Fibroblast of the aortic adventitia (primary cell): ENCODE results near the gene ZNF789. TPM values are rescaled to one million over a fixed set of nuclear protein-coding genes. Genes with fewer than 3 reads are reported as not detected.

ENCODE experiments used
- DNase-seq: peaks from one replicate; pipeline ENCODE4 v3.0.0-alpha.2; 2010; ENCODE audit warnings: low read depth
- H3K4me3 ChIP-seq: 2 replicates; pipeline ENCODE4 v1.5.1; 2011; ENCODE audit warnings: low read depth, mild to moderate bottlenecking, control low read depth, low read length, moderate library complexity
- CTCF ChIP-seq: IDR thresholded peaks from 2 replicates; pipeline ENCODE4 v1.5.1; 2011; ENCODE audit warnings: mild to moderate bottlenecking, low read length, control low read depth, inconsistent platforms; ENCODE audit not compliant: insufficient read depth
- total RNA-seq: library from RNA; depleted of rRNA; stranded (reverse); fragments of >200 nt; gene quantifications from 2 replicates; pipeline ENCODE4 v1.2.3, GENCODE V29; 2012; ENCODE audit warnings: low replicate concordance

The ZNF789 gene
- total RNA-seq, 1 donor, result 6.9 TPM

- no peak for DNase-seq
- TF ChIP-seq CTCF, result no peak
Observed at GRCh38 chr7:99525713-99526440, 53.2 kb downstream of the ZNF789 start.

GRCh38 chr7:99531354-99531765, 58.7 kb downstream of the ZNF789 start:
- no peak for DNase-seq
- H3K4me3 ChIP-seq, result no peak overlapping the region
- no peak for TF ChIP-seq CTCF

More at GRCh38 chr7:99525713-99526440, 53.2 kb downstream of the ZNF789 start:
- no peak overlapping the region for H3K4me3 ChIP-seq

DNA sequence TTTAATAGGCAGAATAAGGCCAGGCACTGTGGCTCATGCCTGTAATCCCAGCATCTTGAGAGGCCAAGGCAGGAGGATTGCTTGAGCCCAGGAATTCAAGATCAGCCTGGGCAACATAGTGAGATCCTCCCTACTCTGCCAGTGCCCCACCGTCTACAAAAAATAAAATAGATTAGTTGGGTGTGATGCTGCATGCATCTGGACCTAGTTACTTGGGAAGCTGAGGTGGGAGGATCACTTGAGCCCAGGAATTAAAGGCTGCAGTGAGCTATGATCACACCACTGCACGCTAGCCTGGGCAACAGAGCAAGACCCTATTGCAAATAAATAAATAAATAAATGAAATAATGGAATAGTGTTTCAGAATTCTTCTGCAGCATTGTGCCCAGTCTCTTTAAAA, 63.0 kb downstream of the ZNF789 start:
- TF ChIP-seq CTCF, result no peak
- no peak for DNase-seq
- H3K4me3 ChIP-seq, result no peak overlapping the region

Other genes with a start within 250 kb of the ZNF789 start
- gene MYH16, start 200.1 kb upstream of the ZNF789 start, total RNA-seq, result not detected in 2 replicates
- gene ARPC1A, start 147.0 kb upstream of the ZNF789 start, total RNA-seq, result 85.0 and 253 TPM in 2 replicates
- 249 and 358 TPM in 2 replicates for gene ARPC1B, start 98.2 kb upstream of the ZNF789 start, total RNA-seq
- 29.2 and 66.9 TPM in 2 replicates for gene PDAP1, start 64.3 kb upstream of the ZNF789 start, total RNA-seq
- 137 and 171 TPM in 2 replicates for gene BUD31, start 63.9 kb upstream of the ZNF789 start, total RNA-seq
- gene PTCD1, start 34.1 kb upstream of the ZNF789 start, total RNA-seq, result 1.3 and 4.4 TPM in 2 replicates
- 13.1 and 23.3 TPM in 2 replicates for gene CPSF4, start 33.9 kb upstream of the ZNF789 start, total RNA-seq
- 42.5 and 820 TPM in 2 replicates for gene ATP5MF, start 6.7 kb upstream of the ZNF789 start, total RNA-seq
- gene ZNF394, start 27.4 kb downstream of the ZNF789 start, total RNA-seq, result 23.4 and 31.2 TPM in 2 replicates
- gene ZKSCAN5, start 31.8 kb downstream of the ZNF789 start, total RNA-seq, result 9.1 and 11.8 TPM in 2 replicates
- gene FAM200A, start 79.2 kb downstream of the ZNF789 start, total RNA-seq, result 5.9 and 8.9 TPM in 2 replicates
- gene ZNF655, start 85.8 kb downstream of the ZNF789 start, total RNA-seq, result 54.2 and 76.0 TPM in 2 replicates
- gene TMEM225B, start 125.4 kb downstream of the ZNF789 start, total RNA-seq, result 0.54 TPM in 1 of 2 replicates, not detected in the other
- gene ZSCAN25, start 144.1 kb downstream of the ZNF789 start, total RNA-seq, result 8.1 and 22.0 TPM in 2 replicates
- 1.1 and 2.9 TPM in 2 replicates for gene CYP3A5, start 207.1 kb downstream of the ZNF789 start, total RNA-seq